ENCODE measurements around the gene FFAR4. TPM values are rescaled to one million over a fixed set of nuclear protein-coding genes. Genes with fewer than 3 reads are reported as not detected.
A peak's percentile ranks its signal among the peaks of the same experiment; 100 is the strongest.

The FFAR4 gene
- total RNA-seq, 1 donor from 2014 or later, result not detected

DNA sequence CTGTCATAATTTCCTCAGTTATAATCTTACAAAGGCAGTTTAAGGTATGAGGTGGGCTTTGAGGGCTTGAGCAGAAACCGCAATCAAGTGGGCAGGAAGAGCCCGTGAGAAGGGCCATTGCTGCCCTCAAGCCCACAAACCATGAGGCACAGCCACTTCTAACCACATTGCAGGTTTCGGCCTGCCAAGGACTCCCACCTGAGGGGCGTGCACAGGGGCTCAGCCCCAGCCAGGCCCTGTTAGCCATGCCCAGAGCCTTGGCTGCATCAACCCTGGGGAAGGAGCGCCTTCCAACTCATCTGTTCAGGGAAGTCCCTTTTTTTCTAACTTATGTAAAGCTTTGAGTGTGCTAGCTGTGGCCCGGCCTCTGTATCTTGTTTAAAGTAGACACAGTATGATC, 5.9 kb upstream of the FFAR4 start:
- Mint-ChIP-seq H3K4me1 (ENCODE audit: unreplicated experiment) (no peaks in the 10 kb centered on the region), H3K36me3 (ENCODE audit: unreplicated experiment) (no peaks in the 10 kb centered on the region), H3K27ac (ENCODE audit: unreplicated experiment) (no peak overlapping the region), H3K27me3 (ENCODE audit: unreplicated experiment) (peaks cover 7% of the 10 kb centered on the region), H3K4me3 (ENCODE audit: unreplicated experiment) (no peak overlapping the region), H3K9me3 (ENCODE audit: unreplicated experiment) (no peaks in the 10 kb centered on the region)
- DNase-seq (ENCODE audit: extremely low spot score, unreplicated experiment), result no peak
- TF ChIP-seq, protein P1, sequence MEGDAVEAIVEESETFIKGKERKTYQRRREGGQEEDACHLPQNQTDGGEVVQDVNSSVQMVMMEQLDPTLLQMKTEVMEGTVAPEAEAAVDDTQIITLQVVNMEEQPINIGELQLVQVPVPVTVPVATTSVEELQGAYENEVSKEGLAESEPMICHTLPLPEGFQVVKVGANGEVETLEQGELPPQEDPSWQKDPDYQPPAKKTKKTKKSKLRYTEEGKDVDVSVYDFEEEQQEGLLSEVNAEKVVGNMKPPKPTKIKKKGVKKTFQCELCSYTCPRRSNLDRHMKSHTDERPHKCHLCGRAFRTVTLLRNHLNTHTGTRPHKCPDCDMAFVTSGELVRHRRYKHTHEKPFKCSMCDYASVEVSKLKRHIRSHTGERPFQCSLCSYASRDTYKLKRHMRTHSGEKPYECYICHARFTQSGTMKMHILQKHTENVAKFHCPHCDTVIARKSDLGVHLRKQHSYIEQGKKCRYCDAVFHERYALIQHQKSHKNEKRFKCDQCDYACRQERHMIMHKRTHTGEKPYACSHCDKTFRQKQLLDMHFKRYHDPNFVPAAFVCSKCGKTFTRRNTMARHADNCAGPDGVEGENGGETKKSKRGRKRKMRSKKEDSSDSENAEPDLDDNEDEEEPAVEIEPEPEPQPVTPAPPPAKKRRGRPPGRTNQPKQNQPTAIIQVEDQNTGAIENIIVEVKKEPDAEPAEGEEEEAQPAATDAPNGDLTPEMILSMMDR (IDR thresholded peaks at IDR 0.05), result no peak

DNA sequence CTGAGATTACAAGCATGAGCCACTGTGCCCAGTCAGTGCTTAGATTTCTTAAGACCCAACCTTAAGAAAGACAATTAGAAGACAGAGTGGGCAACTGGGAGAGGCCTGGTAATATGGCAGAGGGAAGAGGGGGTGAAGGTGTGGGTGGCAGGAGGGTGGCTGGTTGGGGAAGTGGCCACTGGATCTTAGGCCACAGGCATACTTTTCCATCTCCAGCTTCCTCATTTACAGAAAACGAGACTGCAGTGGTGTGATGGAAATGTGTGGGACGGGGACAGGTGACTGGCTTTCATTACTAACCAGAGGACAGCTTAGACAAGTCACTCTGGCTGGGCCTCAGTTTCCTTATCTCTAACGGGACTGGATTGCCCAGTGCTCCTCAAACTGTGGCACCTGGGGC, 1.0 kb upstream of the FFAR4 start:
- Mint-ChIP-seq H3K27me3 (ENCODE audit: unreplicated experiment) (peaks cover 40% of the 10 kb centered on the region), H3K4me3 (ENCODE audit: unreplicated experiment) (no peak overlapping the region), H3K4me1 (ENCODE audit: unreplicated experiment) (peaks cover 6% of the 10 kb centered on the region), H3K27ac (ENCODE audit: unreplicated experiment) (no peak overlapping the region), H3K9me3 (ENCODE audit: unreplicated experiment) (no peaks in the 10 kb centered on the region), H3K36me3 (ENCODE audit: unreplicated experiment) (peaks cover 4% of the 10 kb centered on the region)
- no peak for DNase-seq (ENCODE audit: extremely low spot score, unreplicated experiment)
- TF ChIP-seq, protein P1 (IDR thresholded peaks at IDR 0.05), result no peak

- no peaks in the 10 kb centered on the region for H3K9me3 Mint-ChIP-seq (ENCODE audit: unreplicated experiment)
- peaks cover 6% of the 10 kb centered on the region for H3K4me1 Mint-ChIP-seq (ENCODE audit: unreplicated experiment)
- no peak overlapping the region for H3K27ac Mint-ChIP-seq (ENCODE audit: unreplicated experiment)
- H3K4me3 Mint-ChIP-seq (ENCODE audit: unreplicated experiment), result peak overlapping the region; percentile 83
- H3K36me3 Mint-ChIP-seq (ENCODE audit: unreplicated experiment), result peaks cover 4% of the 10 kb centered on the region
- no peak for DNase-seq (ENCODE audit: extremely low spot score, unreplicated experiment)
- H3K27me3 Mint-ChIP-seq (ENCODE audit: unreplicated experiment), result peaks cover 61% of the 10 kb centered on the region
- TF ChIP-seq, protein P1 (IDR thresholded peaks at IDR 0.05), result no peak
Observed at GRCh38 chr10:93567277-93568104, 1.0 kb downstream of the FFAR4 start.

DNA sequence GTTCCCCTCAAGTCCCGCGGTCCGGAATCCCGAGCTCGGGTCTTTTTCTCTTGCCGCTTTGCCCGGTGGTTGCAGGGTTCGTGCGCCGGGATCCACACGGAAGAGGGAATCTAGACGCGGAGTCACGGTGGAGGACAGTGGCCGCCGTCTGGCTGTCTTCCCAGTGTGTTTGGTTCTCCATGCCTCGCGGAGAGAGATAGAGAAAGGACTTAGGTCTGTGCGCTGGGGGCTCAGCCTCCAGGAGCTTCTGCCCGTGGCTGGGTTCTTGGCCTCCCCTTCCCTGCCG, 1.6 kb downstream of the FFAR4 start:
- H3K27me3 Mint-ChIP-seq (ENCODE audit: unreplicated experiment), result peaks cover 65% of the 10 kb centered on the region
- no peak for DNase-seq (ENCODE audit: extremely low spot score, unreplicated experiment)
- no peak overlapping the region for H3K4me3 Mint-ChIP-seq (ENCODE audit: unreplicated experiment)

DNA sequence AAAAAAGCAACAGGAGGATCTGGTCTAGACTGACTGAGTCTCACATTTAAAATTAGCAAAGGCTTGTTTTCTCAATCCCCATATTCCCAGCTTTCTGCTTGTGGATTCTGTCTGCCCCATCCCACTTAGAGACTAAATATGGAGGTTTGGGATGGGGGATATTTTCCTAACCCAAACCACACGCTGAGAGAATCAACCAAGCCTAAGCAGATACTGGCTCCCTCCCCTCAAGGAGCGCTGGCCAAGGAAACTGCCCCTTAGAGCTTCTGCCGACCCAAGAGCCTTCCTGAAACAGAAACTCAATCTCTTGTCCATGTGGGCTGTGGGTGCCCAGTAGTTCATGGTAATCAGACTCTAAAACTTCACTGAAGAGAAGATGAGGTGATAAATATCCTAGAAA, 3.9 kb downstream of the FFAR4 start:
- no peak for DNase-seq (ENCODE audit: extremely low spot score, unreplicated experiment)
- H3K9me3 Mint-ChIP-seq (ENCODE audit: unreplicated experiment), result no peaks in the 10 kb centered on the region
- H3K4me1 Mint-ChIP-seq (ENCODE audit: unreplicated experiment), result peaks cover 6% of the 10 kb centered on the region
- H3K36me3 Mint-ChIP-seq (ENCODE audit: unreplicated experiment), result peaks cover 4% of the 10 kb centered on the region
- no peak overlapping the region for H3K4me3 Mint-ChIP-seq (ENCODE audit: unreplicated experiment)
- TF ChIP-seq, protein P1 (IDR thresholded peaks at IDR 0.05), result no peak
- H3K27ac Mint-ChIP-seq (ENCODE audit: unreplicated experiment), result no peak overlapping the region
- peaks cover 70% of the 10 kb centered on the region for H3K27me3 Mint-ChIP-seq (ENCODE audit: unreplicated experiment)

More for the DNA sequence above, 1.6 kb downstream of the FFAR4 start:
- peaks cover 6% of the 10 kb centered on the region for H3K4me1 Mint-ChIP-seq (ENCODE audit: unreplicated experiment)
- no peaks in the 10 kb centered on the region for H3K9me3 Mint-ChIP-seq (ENCODE audit: unreplicated experiment)
- H3K27ac Mint-ChIP-seq (ENCODE audit: unreplicated experiment), result no peak overlapping the region
- H3K36me3 Mint-ChIP-seq (ENCODE audit: unreplicated experiment), result peaks cover 4% of the 10 kb centered on the region
- TF ChIP-seq, protein P1 (IDR thresholded peaks at IDR 0.05), result no peak
